Adipose tissue (tissue), 3 donors: ENCODE data around the gene NF2. TPM values are rescaled to one million over a fixed set of nuclear protein-coding genes. Genes with fewer than 3 reads are reported as not detected.

Experiments
- H3K27ac ChIP-seq: one replicate; pipeline ENCODE4 v1.5.1; 2013; ENCODE audit warnings: low read depth, low read length
- WGBS, 3 donors: extraction: QIAGEN DNeasy Blood & Tissue Kit; methylation state at CpG; one replicate each; pipeline ENCODE4 v1.1.7; 2013; 5-methylcytosine and 5-hydroxymethylcytosine counted together
- polyA plus RNA-seq, 3 donors: library from polyadenylated mRNA; stranded (reverse); fragments of 200-250 nt; gene quantifications; one replicate each; pipeline ENCODE4 v1.2.3, GENCODE V29; 2013
- donor health status: healthy with polysubstance abuse.
- donor health status: Bipolar disorder and iron deficiency.
- donor health status: healthy.

NF2 gene
- polyA plus RNA-seq, 3 donors, result 5.2 to 15.9 (median 8.3) TPM

DNA sequence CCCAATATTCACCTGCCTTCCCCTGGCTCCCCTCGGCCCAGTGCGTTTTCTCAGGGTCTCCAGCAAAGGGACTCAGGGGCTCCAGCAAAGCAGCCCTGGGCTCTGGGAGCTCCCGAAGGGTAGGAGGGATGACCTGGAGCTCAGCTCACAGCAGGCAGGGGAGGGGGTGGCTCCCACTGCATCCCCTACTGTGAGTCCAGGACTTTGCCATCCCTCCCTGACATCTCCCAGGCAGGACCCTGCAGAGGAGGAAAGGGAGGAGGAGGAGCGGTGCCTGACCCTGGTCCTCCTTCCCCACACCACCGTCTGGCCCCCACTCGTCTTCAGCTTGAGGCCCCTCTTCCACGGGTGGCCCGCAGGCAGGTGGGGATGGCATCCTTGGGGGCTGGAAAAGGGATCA lies 121.4 kb downstream of the NF2 start:
- WGBS, 3 donors, result 67 to 72% (median 68%) methylated on average over 8 of the region's 8 CpGs
- no peak overlapping the region for H3K27ac ChIP-seq

GRCh38 chr22:29726106-29726505 lies 122.7 kb downstream of the NF2 start:
- H3K27ac ChIP-seq, result no peak overlapping the region
- 65 to 77% (median 71%) methylated on average over 7 of the region's 7 CpGs for WGBS, 3 donors

DNA sequence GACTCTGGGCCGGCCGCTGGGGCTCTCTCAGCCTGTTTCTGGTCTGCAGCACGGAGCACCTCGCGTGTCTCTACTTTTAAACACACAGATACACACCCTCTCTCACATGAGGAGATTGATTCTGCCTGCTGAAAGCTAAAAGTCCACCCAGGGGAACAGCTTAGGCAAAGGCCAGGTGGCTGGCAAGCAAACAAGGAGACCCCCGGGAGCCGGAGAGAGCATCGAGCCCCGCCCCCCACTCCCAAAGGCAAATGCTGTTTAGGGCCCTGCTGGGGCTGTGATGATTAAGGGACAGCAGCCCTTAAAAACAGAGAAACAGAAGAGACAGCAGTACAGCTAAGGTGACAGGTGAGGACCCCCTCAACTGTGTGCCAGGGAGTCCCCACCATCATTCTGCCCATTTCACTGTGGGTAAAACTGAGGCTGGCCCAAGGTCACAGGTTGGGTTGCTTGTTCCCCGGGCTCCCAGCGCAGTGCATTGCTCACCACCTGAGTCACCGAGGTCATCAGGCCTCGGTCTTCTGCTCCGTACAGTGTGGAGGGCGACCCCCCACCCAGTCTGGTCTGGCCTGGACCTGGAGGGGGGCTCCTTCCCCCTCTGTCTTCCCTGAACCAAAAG lies 123.2 kb downstream of the NF2 start:
- no peak overlapping the region for H3K27ac ChIP-seq
- WGBS, 3 donors, result 35 to 49% (median 42%) methylated on average over 15 of the region's 15 CpGs

GRCh38 chr22:29727131-29727523 lies 123.7 kb downstream of the NF2 start:
- WGBS, 3 donors, result 7 to 12% (median 7%) methylated on average over 12 to 17 of the region's 17 CpGs
- no peak overlapping the region for H3K27ac ChIP-seq

- no peak overlapping the region for H3K27ac ChIP-seq
- 93 to 96% (median 95%) methylated on average over 19 to 20 of the region's 20 CpGs for WGBS, 3 donors
Observed at GRCh38 chr22:29729161-29729560, 125.7 kb downstream of the NF2 start.

GRCh38 chr22:29731058-29731850 lies 127.8 kb downstream of the NF2 start:
- WGBS, 3 donors, result 85 to 88% (median 85%) methylated on average over 18 of the region's 18 CpGs
- no peak overlapping the region for H3K27ac ChIP-seq

- 78 to 93% (median 79%) methylated on average over 6 of the region's 6 CpGs for WGBS, 3 donors
- no peak overlapping the region for H3K27ac ChIP-seq
Observed at GRCh38 chr22:29732883-29733282, 129.4 kb downstream of the NF2 start.

- WGBS, 3 donors, result 47 to 66% (median 56%) methylated on average over 19 of the region's 19 CpGs
- no peak overlapping the region for H3K27ac ChIP-seq
Observed at GRCh38 chr22:29733362-29734201, 130.1 kb downstream of the NF2 start.

DNA sequence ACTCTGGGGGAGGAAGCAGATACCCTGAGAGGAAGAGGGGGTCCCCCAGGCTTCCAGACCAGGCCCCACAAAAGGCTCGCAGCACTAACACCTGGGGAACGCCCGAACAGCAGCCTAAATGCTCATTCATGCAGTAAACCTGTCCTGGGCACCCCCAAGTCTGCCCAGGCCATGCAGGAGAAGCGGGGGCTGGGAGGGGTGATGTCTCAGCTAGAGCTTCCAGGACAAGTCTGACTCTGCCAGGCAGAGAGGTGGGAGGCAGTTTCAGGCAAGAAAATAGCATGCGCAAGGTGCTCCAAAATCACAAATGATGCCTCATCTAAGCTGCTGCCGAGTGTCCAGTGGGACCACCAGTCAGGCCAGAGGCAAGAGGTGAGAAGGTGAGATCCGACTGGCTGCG lies 131.0 kb downstream of the NF2 start:
- WGBS, 3 donors, result 76 to 93% (median 79%) methylated on average over 8 of the region's 8 CpGs
- H3K27ac ChIP-seq, result no peak overlapping the region

DNA sequence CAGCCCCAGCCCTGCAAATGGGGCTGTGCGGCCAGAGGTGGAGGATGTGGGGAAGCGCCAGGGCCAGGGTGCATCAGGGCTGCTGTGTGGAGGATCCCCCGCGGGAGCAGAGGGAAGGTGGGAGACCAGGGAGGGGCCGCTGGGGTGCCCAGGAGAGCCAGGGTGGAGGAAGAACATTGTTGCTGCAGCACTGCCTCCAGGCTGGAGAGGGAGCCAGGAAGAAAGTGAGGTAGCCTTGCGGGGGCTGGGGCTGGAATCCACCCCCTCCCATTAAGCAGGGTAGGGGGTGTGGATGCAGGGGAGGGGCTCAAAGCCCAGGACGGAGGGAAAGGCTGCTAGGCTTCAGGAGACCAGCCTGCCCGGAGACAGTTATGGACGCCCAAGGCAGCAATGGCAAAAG lies 131.4 kb downstream of the NF2 start:
- 73 to 86% (median 80%) methylated on average over 9 of the region's 9 CpGs for WGBS, 3 donors
- no peak overlapping the region for H3K27ac ChIP-seq

- no peak overlapping the region for H3K27ac ChIP-seq
- WGBS, 3 donors, result 59 to 88% (median 81%) methylated on average over 1 of the region's 1 CpG
Observed at GRCh38 chr22:29735416-29735815, 132.0 kb downstream of the NF2 start.

GRCh38 chr22:29737251-29738117 lies 134.1 kb downstream of the NF2 start:
- no peak overlapping the region for H3K27ac ChIP-seq
- 86 to 92% (median 87%) methylated on average over 18 to 22 of the region's 22 CpGs for WGBS, 3 donors

- 79 to 90% (median 87%) methylated on average over 14 to 15 of the region's 15 CpGs for WGBS, 3 donors
- no peak overlapping the region for H3K27ac ChIP-seq
Observed at GRCh38 chr22:29738118-29738815, 134.8 kb downstream of the NF2 start.

DNA sequence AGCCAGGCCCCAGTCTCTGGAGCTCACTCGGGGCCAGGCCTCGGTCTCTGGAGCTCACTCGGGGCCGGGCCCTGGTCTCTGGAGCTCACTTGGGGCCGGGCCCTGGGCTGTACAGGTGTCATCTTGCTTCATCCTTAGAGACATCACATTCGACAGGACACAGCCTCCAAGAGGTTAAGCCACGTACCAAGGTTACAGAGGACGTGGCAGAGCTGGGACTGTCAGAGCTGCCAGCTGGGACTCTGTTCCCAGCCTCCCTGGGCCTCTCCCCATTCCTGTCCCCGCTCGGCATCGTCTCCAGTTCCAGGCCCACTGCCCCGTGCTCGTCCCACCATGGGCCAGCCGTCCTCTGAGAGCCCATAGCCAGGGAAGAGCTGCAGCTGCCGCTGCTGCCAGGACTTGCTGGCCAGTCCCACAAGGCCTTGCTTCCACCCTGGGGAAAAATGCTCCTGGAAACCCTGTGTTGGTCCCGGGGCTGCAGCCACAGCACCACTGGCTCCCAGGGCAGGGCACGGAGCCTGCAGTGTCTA lies 136.0 kb downstream of the NF2 start:
- WGBS, 3 donors, result 90 to 92% (median 91%) methylated on average over 17 of the region's 17 CpGs
- no peak overlapping the region for H3K27ac ChIP-seq

- 95 to 96% (median 95%) methylated on average over 5 of the region's 5 CpGs for WGBS, 3 donors
Observed at GRCh38 chr22:29740216-29740615, 136.8 kb downstream of the NF2 start.

DNA sequence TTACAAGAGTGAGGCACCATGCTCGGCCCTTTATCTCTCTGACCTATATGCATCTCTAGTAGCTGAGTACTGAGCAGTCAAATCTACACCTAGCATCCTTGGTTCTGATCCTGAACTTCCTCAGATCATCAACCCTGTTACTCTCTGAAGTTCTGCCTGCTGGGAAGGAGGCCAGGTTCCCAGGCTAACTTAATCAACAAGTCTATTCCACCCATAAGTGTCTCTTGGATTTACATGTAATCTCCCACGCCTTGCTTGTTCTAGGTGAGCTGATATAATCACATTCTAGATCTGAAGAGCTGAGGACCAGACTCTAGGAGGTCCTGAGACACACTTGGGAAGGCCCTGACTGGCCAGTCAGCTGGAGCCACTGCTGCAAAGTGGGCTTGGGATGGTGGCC lies 138.5 kb downstream of the NF2 start:
- no peak overlapping the region for H3K27ac ChIP-seq
- WGBS, 3 donors, result 91 to 100% (median 100%) methylated on average over 2 of the region's 2 CpGs

More at GRCh38 chr22:29740216-29740615, 136.8 kb downstream of the NF2 start:
- H3K27ac ChIP-seq, result no peak overlapping the region

- H3K27ac ChIP-seq, result no peak overlapping the region
- WGBS, 3 donors, result 68 to 87% (median 70%) methylated on average over 13 of the region's 13 CpGs
Observed at GRCh38 chr22:29742326-29742725, 138.9 kb downstream of the NF2 start.
